ENCODE results near the gene WDR88. TPM values are rescaled to one million over a fixed set of nuclear protein-coding genes. Genes with fewer than 3 reads are reported as not detected.

The WDR88 gene
- total and polyA plus RNA-seq, 2 of the 8 experiments (the other 6 are each of a cell fraction or from before 2014, with no cell fraction given), result not detected

DNA sequence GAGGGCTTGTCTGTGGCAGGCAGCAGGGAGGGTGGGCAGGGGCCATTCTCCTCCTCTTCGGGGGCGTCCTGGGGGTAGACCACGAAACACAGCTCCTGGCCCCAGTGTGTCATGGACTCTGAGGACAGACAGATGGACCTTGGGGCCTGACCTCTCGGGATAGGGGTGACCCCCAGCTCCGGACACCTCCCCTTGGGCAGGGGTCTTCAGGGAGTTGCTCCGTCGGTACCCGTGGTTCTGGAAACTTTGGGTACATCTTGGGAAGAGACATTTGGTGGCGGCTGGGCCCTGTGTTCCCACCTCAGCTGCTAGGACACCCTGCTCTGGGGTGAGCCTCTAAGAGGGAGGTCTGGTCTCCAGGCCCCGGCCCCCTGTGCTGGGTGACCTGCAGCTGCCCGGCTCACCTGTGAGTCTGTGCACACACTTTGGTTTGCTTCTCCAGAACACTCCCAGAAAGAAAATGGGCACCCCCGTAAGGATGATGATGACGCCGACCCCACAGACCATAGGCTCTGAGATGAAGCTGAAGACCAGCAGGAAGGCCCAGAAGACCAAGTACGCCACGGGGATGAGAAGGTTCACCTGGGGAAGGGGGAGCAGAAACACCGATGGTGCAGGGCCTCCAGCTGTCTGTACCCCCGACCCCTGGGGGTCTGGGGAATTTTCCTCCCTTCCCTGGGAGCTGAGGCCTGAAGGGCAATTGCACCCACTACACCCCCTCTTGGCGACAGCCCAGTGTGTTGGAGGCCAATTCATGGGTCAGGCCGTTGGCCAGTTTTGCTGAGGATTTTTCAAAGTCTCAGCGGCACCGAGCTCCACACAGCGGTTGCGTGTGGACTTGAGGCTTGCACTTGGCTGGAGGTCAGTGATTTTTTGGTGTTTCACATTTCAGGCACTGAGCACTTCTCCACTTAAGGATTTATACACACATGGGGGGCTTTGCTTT, 77.3 kb downstream of the WDR88 start:
- 91% methylated on average over 24 of the region's 24 CpGs; no CpG with 5 or more reads in 1 of the 2 experiments for WGBS, 2 experiments (ENCODE audit: extremely low coverage in 1 of 2, insufficient coverage in 1 of 2, insufficient read length in 1 of 2, insufficient replicate concordance in 2 of 2, low coverage in 1 of 2, low lambda C conversion rate in 2 of 2, missing lambda C conversion rate in 1 of 2)
- FAIRE-seq, result no peak

More for the DNA sequence above, 77.3 kb downstream of the WDR88 start:
- H3K79me1 ChIP-seq (ENCODE audit: low read depth, low read length), result no peaks in the 10 kb centered on the region
- peaks cover 0 to 18% (median 0%) of the 10 kb centered on the region in 4 experiments; a peak in 1 of 8 replicates for H3K36me3 ChIP-seq (ENCODE audit: control insufficient read depth in 2 of 4, insufficient read depth in 4 of 4, low read length in 3 of 4)
- H4K20me1 ChIP-seq (replicated peaks in 1 of 2; ENCODE audit: control insufficient read depth in 1 of 2, insufficient read depth in 2 of 2, low read length in 2 of 2), result peaks cover 0 to 2% of the 10 kb centered on the region in 2 experiments
- no peak overlapping the region for H2AFZ ChIP-seq (ENCODE audit: low read length)
- H3K56ac ChIP-seq (replicated peaks; ENCODE audit: insufficient read length, low read depth, low read length), result no peak overlapping the region
- H3K4me3 ChIP-seq (ENCODE audit: extremely low read depth in 1 of 4, insufficient read depth in 2 of 4, low read depth in 3 of 4, low read length in 4 of 4), result no peak overlapping the region
- no peak overlapping the region for H3K18ac ChIP-seq (ENCODE audit: extremely low read depth, low read length)
- no peaks in the 10 kb centered on the region for H3K27me3 ChIP-seq (replicated peaks in 1 of 4; ENCODE audit: control insufficient read depth in 3 of 4, extremely low read depth in 1 of 4, insufficient read depth in 3 of 4, low read length in 3 of 4)
- no peak overlapping the region for H3K23ac ChIP-seq (ENCODE audit: insufficient read length)
- H2BK20ac ChIP-seq (ENCODE audit: low read length), result no peak overlapping the region
- H3K4me1 ChIP-seq (replicated peaks in 1 of 4; ENCODE audit: control insufficient read depth in 3 of 4, insufficient read depth in 4 of 4, low read length in 3 of 4), result no peaks in the 10 kb centered on the region; a peak in 2 of 7 replicates
- H3K23me2 ChIP-seq (ENCODE audit: low read depth, low read length), result no peaks in the 10 kb centered on the region
- DNase-seq (ENCODE audit: low read depth in 1 of 2, low spot score in 2 of 2), result no peak
- ChIA-PET POLR2A (ENCODE audit: partially characterized antibody) (interaction anchor here (1.7 to 2.7 kb wide), 3 partner anchors 9 to 14 kb away, joined by 4 to 7 read pairs (median 6); no protein-coding TSS in a partner anchor), CTCF (ENCODE audit: partially characterized antibody) (interaction anchor here (0.9 to 2.2 kb wide), 7 partner anchors 11 to 83 kb away, joined by 3 to 11 read pairs (median 3); no protein-coding TSS in a partner anchor)
- H3K27ac ChIP-seq (ENCODE audit: low read depth, low read length), result no peak overlapping the region
- H3K4ac ChIP-seq (replicated peaks; ENCODE audit: insufficient read length, low read depth, low read length), result no peak overlapping the region
- H2BK12ac ChIP-seq (ENCODE audit: low read depth, low read length), result no peak overlapping the region
- no peak overlapping the region for H3K9ac ChIP-seq (replicated peaks in 1 of 4; ENCODE audit: extremely low read depth in 1 of 4, low read depth in 3 of 4, low read length in 3 of 4)
- no peak overlapping the region for H2AK5ac ChIP-seq (ENCODE audit: low read depth, low read length)
- H3K14ac ChIP-seq (ENCODE audit: insufficient read length), result no peak overlapping the region
- no peaks in the 10 kb centered on the region for H3K79me2 ChIP-seq (ENCODE audit: control insufficient read depth in 1 of 2, insufficient read depth in 2 of 2, low read length in 2 of 2)
- H3K4me2 ChIP-seq (ENCODE audit: insufficient read depth in 1 of 2, low read depth in 2 of 2, low read length in 2 of 2), result no peak overlapping the region
- H4K8ac ChIP-seq (ENCODE audit: extremely low read depth, insufficient read depth, low read length), result 0 out of 2 replicates have a peak overlapping the region, but pooled peaks have one; percentile 25
- no peak overlapping the region for H2BK5ac ChIP-seq (ENCODE audit: low read depth, low read length)
- H3K9me3 ChIP-seq (ENCODE audit: insufficient read depth in 2 of 2, low read depth in 1 of 2, low read length in 1 of 2), result no peaks in the 10 kb centered on the region
- no peak overlapping the region for H4K5ac ChIP-seq (ENCODE audit: insufficient read length, low read depth, low read length)
- no peak overlapping the region for H2BK120ac ChIP-seq (replicated peaks; ENCODE audit: low read depth, low read length)
- no peak overlapping the region for H4K91ac ChIP-seq (replicated peaks; ENCODE audit: insufficient read length, low read length)
- no peak overlapping the region for H2BK15ac ChIP-seq (ENCODE audit: low read length)

Data from H1 (cell line).